Activated T-cell treated with anti-CD3 and anti-CD28 coated beads, Interleukin-2, amount 50 U/mL, for 24 hours (primary cell): ENCODE results near the gene ARHGEF7.

Experiments
- DNase-seq: peaks from one replicate; pipeline ENCODE4 v3.0.0-alpha.2; 2020
- H3K27ac Mint-ChIP-seq: 2 replicates; pipeline ENCODE4 v1.8.0; 2020; ENCODE audit warnings: mild to moderate bottlenecking, mixed read lengths
- H3K27me3 Mint-ChIP-seq: 2 replicates; pipeline ENCODE4 v1.8.0; 2020; ENCODE audit warnings: mixed read lengths
- H3K36me3 Mint-ChIP-seq: 2 replicates; pipeline ENCODE4 v1.8.0; 2020; ENCODE audit warnings: low read depth, mixed read lengths
- H3K4me1 Mint-ChIP-seq: 2 replicates; pipeline ENCODE4 v1.8.0; 2020; ENCODE audit warnings: low read depth, mixed read lengths
- H3K4me3 Mint-ChIP-seq: 2 replicates; pipeline ENCODE4 v1.8.0; 2020; ENCODE audit warnings: mild to moderate bottlenecking, moderate library complexity, mixed read lengths
- H3K9me3 Mint-ChIP-seq: 2 replicates; pipeline ENCODE4 v1.8.0; 2020; ENCODE audit warnings: mixed read lengths

ARHGEF7 gene

DNA sequence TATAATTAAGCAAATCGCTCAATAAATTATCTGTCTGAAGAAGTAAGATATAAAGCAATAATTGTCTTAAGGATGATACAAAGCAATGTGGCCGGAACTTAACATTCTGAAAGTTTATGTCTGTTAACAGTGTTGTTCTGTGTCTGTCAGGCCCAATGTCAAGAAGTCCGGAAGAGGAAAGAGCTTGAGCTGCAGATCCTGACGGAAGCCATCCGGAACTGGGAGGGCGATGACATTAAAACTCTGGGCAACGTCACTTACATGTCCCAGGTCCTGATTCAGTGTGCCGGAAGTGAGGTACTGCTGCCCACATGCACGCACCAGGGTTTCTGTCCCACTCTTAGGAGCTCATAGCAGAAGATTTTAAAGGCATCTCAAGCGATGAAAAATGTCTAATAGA, 160.3 kb downstream of the ARHGEF7 start:
- Mint-ChIP-seq H3K27ac (peak overlapping the region; percentile 81), H3K4me3 (no peak overlapping the region), H3K36me3 (peaks cover 96% of the 10 kb centered on the region)

DNA sequence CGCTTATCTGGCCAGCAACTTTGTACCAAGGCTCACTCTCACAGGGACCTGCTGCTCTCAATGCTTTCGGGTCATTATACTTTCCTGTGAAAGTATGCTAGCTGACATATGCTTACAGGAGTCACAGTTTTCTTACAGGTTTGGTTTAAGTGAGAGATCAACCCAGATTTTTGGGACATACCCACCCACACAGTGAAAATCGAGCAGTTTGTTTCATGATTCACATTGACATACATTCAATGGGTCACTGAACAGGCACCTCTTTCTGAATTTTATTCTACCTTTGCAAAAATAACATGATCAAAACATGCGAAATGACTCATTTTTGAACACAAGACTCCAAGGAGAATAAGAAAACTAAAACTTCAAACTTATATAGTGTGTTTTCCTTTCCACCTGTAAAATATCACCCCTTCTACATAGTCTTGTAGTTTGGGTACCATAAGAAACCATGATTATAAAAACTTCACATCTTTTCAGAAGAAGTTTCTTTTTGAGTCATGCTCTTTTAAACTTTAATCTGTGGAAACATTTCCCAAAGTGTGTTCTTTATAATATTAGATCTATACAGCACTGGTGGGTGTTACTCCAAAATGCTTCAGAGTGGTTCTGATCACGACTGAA, 161.0 kb downstream of the ARHGEF7 start:
- Mint-ChIP-seq H3K36me3 (peaks cover 95% of the 10 kb centered on the region), H3K4me1 (peaks cover 19% of the 10 kb centered on the region), H3K4me3 (no peak overlapping the region), H3K27me3 (no peaks in the 10 kb centered on the region), H3K9me3 (no peaks in the 10 kb centered on the region), H3K27ac (peak overlapping the region; percentile 81)
- no peak for DNase-seq

More for the DNA sequence above, 160.3 kb downstream of the ARHGEF7 start:
- no peak for DNase-seq
- H3K9me3 Mint-ChIP-seq, result no peaks in the 10 kb centered on the region
- no peaks in the 10 kb centered on the region for H3K27me3 Mint-ChIP-seq
- peaks cover 20% of the 10 kb centered on the region for H3K4me1 Mint-ChIP-seq

DNA sequence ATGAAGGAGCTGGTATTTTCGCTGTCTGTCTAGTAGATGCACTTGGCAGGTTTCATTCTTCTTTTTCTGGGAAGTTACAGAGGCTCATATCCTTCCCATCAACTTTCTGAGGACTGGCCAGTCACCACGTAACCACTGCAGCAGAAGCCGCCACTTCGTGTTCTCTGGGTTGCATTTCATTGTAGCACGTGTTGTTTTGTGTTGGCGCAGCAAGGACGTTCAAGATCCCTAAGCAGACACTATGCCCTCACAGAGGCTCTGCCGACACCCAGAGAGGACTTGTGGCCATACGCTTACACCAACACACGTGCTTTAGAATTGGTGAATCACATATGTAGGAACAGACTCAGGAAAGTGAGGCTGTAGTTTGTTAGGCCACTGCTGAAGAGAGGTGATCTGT, 163.1 kb downstream of the ARHGEF7 start:
- peak overlapping the region; percentile 57 for H3K27ac Mint-ChIP-seq
- no peak overlapping the region for H3K4me3 Mint-ChIP-seq
- no peaks in the 10 kb centered on the region for H3K9me3 Mint-ChIP-seq
- no peak for DNase-seq
- H3K27me3 Mint-ChIP-seq, result no peaks in the 10 kb centered on the region
- peaks cover 19% of the 10 kb centered on the region for H3K4me1 Mint-ChIP-seq
- H3K36me3 Mint-ChIP-seq, result peaks cover 95% of the 10 kb centered on the region

DNA sequence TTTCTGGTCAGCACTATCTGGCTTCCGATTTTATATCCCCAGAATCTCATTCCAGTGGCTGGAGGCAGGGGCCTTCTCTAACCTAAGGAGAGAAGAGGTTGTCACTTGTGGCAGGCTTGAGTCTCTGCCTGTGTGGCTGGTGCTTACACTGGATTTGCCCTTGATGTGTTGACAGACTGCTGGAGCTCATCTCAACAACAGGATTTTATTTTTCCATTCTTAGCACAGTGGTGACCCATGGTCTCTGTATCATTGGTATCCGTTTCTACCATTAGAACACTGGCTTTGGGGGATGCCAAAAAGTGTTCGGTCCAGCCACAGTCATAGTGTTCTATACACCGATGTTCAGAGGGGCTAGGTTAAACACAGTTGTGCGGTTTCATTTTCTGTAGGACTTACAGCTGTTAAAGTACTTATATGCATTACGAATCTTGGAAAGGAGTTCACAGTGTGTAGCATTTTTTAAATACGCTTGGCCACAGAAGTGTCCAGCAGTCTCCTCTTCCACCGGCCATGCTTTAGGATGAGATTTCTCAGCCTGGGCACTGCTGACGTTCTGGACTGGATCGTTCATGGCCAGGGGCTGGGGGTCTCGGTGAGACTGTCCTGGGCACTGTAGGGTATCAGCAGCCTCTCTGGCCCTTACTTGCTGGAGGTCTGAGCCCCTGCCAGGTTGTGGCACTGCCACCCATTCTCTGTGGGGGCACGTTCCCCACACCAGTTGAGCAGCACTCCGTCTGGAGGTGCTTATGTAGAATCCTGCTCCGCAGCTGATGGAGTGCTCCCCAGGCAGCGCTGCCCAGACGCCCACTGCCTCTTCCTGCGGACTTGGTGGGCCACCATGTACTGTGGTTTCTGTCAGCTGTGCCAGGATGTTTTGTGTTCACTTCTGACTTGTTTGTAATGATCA, 163.9 kb downstream of the ARHGEF7 start:
- Mint-ChIP-seq H3K27ac (peak overlapping the region; percentile 57), H3K27me3 (no peaks in the 10 kb centered on the region), H3K9me3 (no peaks in the 10 kb centered on the region), H3K4me1 (peaks cover 19% of the 10 kb centered on the region), H3K4me3 (no peak overlapping the region), H3K36me3 (peaks cover 95% of the 10 kb centered on the region)
- no peak for DNase-seq

DNA sequence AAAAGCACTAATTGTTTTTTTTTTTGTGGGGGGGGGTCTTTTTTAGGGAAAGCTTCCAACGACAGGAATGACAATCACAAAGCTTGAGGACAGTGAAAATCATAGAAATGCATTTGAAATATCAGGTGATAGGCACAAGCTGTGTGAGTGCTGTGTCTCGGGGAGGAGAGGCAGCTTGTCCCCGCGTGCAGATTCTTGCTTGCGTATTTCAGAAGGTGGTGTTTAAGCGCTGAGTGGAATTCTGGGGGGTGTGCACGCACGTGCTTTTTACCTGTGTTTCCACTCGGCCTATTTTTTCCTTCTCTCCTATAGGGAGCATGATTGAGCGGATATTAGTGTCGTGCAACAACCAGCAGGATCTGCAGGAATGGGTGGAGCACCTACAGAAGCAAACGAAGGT, 165.1 kb downstream of the ARHGEF7 start:
- DNase-seq, result no peak
- Mint-ChIP-seq H3K36me3 (peaks cover 95% of the 10 kb centered on the region), H3K4me1 (peaks cover 16% of the 10 kb centered on the region), H3K27ac (no peak overlapping the region), H3K27me3 (no peaks in the 10 kb centered on the region), H3K4me3 (no peak overlapping the region), H3K9me3 (no peaks in the 10 kb centered on the region)

- DNase-seq, result no peak
- H3K27me3 Mint-ChIP-seq, result no peaks in the 10 kb centered on the region
- H3K4me3 Mint-ChIP-seq, result no peak overlapping the region
- H3K4me1 Mint-ChIP-seq, result peaks cover 9% of the 10 kb centered on the region
- no peak overlapping the region for H3K27ac Mint-ChIP-seq
- no peaks in the 10 kb centered on the region for H3K9me3 Mint-ChIP-seq
- peaks cover 95% of the 10 kb centered on the region for H3K36me3 Mint-ChIP-seq
Measured at GRCh38 chr13:111280681-111281585, 165.8 kb downstream of the ARHGEF7 start.

GRCh38 chr13:111281751-111282311, 166.7 kb downstream of the ARHGEF7 start:
- Mint-ChIP-seq H3K4me1 (no peaks in the 10 kb centered on the region), H3K9me3 (no peaks in the 10 kb centered on the region), H3K4me3 (no peak overlapping the region), H3K36me3 (peaks cover 96% of the 10 kb centered on the region), H3K27ac (no peak overlapping the region), H3K27me3 (no peaks in the 10 kb centered on the region)
- no peak for DNase-seq

GRCh38 chr13:111282425-111282824, 167.3 kb downstream of the ARHGEF7 start:
- no peaks in the 10 kb centered on the region for H3K27me3 Mint-ChIP-seq
- H3K4me3 Mint-ChIP-seq, result no peak overlapping the region
- no peaks in the 10 kb centered on the region for H3K9me3 Mint-ChIP-seq

DNA sequence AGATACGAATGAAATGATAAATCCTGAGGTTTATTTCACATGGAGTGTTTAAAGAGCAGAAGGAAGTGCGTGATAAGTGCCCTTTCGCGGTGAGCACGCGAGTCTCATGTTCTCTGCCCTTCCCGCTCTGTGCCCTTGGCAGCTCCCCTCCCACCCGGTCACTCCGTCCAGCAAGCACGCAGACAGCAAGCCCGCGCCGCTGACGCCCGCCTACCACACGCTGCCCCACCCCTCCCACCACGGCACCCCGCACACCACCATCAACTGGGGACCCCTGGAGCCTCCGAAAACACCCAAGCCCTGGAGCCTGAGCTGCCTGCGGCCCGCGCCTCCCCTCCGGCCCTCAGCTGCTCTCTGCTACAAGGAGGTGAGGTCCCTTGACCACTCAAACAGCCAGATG, 167.9 kb downstream of the ARHGEF7 start:
- Mint-ChIP-seq H3K9me3 (no peaks in the 10 kb centered on the region), H3K27me3 (no peaks in the 10 kb centered on the region), H3K4me1 (no peaks in the 10 kb centered on the region), H3K4me3 (no peak overlapping the region), H3K27ac (no peak overlapping the region), H3K36me3 (peaks cover 98% of the 10 kb centered on the region)
- DNase-seq, result no peak

More at GRCh38 chr13:111282425-111282824, 167.3 kb downstream of the ARHGEF7 start:
- no peak overlapping the region for H3K27ac Mint-ChIP-seq
- peaks cover 96% of the 10 kb centered on the region for H3K36me3 Mint-ChIP-seq
- DNase-seq, result no peak
- no peaks in the 10 kb centered on the region for H3K4me1 Mint-ChIP-seq

GRCh38 chr13:111283457-111283856, 168.3 kb downstream of the ARHGEF7 start:
- Mint-ChIP-seq H3K4me1 (no peaks in the 10 kb centered on the region), H3K27ac (no peak overlapping the region), H3K36me3 (peaks cover 97% of the 10 kb centered on the region), H3K27me3 (no peaks in the 10 kb centered on the region), H3K9me3 (no peaks in the 10 kb centered on the region), H3K4me3 (no peak overlapping the region)
- DNase-seq, result no peak

DNA sequence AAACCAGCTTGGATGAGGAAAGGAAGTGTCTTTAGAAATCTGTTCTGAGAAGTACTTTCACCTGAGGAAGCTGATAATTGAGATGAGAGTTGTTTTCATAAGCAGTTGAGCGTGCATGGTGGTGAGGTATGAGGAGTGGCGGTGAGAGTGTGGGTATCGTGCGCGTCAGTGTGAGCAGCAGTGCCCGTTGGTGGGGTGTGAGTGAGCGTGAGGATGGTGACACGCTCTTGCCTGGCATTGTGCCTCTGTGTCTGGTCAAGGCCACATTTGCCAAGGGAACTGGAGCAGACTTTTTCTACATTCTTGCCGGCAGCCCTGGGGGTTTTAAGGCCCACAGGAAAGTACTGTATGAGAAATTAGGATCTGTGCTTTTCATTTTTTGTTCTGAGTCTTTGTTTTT, 168.9 kb downstream of the ARHGEF7 start:
- H3K4me1 Mint-ChIP-seq, result no peaks in the 10 kb centered on the region
- H3K27me3 Mint-ChIP-seq, result no peaks in the 10 kb centered on the region
- no peaks in the 10 kb centered on the region for H3K9me3 Mint-ChIP-seq
- H3K36me3 Mint-ChIP-seq, result peaks cover 94% of the 10 kb centered on the region
- H3K27ac Mint-ChIP-seq, result peak overlapping the region; percentile 35
- no peak for DNase-seq
- no peak overlapping the region for H3K4me3 Mint-ChIP-seq

DNA sequence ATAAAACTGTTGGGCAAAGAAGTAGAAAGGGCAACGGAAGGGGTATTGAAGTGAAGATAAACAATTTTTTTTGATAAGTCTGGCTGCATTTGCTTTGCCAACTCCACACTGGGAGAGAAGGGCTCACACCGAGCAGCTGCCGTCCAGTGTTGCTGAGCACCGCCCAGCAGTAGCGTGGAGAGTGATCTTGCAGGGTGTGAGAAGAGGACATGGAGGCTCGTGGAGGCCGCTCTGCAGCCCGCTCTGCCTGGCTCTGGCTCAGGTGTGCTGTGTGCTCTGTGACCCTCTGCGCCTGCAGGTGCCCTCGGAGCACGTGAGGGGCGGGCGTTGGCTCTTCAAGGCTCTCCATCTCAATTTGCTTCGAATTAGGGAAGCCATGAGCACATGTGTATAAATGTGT, 169.5 kb downstream of the ARHGEF7 start:
- no peaks in the 10 kb centered on the region for H3K4me1 Mint-ChIP-seq
- no peaks in the 10 kb centered on the region for H3K9me3 Mint-ChIP-seq
- H3K36me3 Mint-ChIP-seq, result peaks cover 94% of the 10 kb centered on the region
- no peak for DNase-seq
- no peak overlapping the region for H3K27ac Mint-ChIP-seq
- H3K4me3 Mint-ChIP-seq, result no peak overlapping the region
- H3K27me3 Mint-ChIP-seq, result no peaks in the 10 kb centered on the region

DNA sequence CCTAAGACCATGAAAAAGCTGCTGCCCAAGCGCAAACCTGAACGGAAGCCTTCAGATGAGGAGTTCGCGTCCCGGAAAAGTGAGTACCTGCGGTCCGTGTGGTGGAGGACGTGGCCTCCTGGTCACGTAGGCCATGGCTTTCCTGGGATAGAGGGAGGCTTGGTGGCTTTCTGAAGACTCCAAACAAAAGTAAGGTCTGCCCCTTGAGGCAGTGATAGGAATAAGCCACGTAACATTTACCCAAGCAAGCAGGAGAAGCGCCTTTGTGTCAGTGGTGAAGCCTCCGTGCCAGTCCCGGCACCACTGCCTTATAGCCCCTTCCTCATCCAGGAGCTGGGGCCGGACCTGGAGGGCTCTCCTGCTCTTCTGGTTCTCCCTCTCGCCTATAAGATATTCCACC, 171.1 kb downstream of the ARHGEF7 start:
- H3K27ac Mint-ChIP-seq, result no peak overlapping the region
- H3K36me3 Mint-ChIP-seq, result peaks cover 93% of the 10 kb centered on the region
- H3K4me1 Mint-ChIP-seq, result no peaks in the 10 kb centered on the region
- H3K9me3 Mint-ChIP-seq, result no peaks in the 10 kb centered on the region
- no peak for DNase-seq
- no peaks in the 10 kb centered on the region for H3K27me3 Mint-ChIP-seq
- no peak overlapping the region for H3K4me3 Mint-ChIP-seq

- no peak overlapping the region for H3K27ac Mint-ChIP-seq
- no peaks in the 10 kb centered on the region for H3K27me3 Mint-ChIP-seq
- H3K4me1 Mint-ChIP-seq, result no peaks in the 10 kb centered on the region
- H3K36me3 Mint-ChIP-seq, result peaks cover 92% of the 10 kb centered on the region
- H3K4me3 Mint-ChIP-seq, result no peak overlapping the region
- DNase-seq, result no peak
- H3K9me3 Mint-ChIP-seq, result no peaks in the 10 kb centered on the region
Measured at GRCh38 chr13:111286749-111287148, 171.6 kb downstream of the ARHGEF7 start.
